H1 (cell line): ENCODE results near the gene GCAT. TPM values are rescaled to one million over a fixed set of nuclear protein-coding genes. Genes with fewer than 3 reads are reported as not detected.
A peak's percentile ranks its signal among the peaks of the same experiment; 100 is the strongest.

Experiments
- EGR1 ChIP-seq: IDR thresholded peaks from 2 replicates; pipeline ENCODE4 v1.6.1; 2011; ENCODE audit warnings: low read depth, low read length, borderline replicate concordance
- RAD21 ChIP-seq, 2 experiments: IDR thresholded peaks in 1 of 2; conservative IDR thresholded peaks in 1 of 2; 2 replicates each; pipeline ENCODE4 v1.6.1; 2011; ENCODE audit warnings: low read depth in 2 of 2, low read length in 2 of 2, improper control_type of control experiment in 1 of 2, inconsistent platforms in 1 of 2, mild to moderate bottlenecking in 1 of 2, moderate library complexity in 1 of 2
- polyA plus RNA-seq, 7 experiments: library from polyadenylated mRNA; depleted of rRNA in 3 of 7; stranded (reverse) in 5 of 7; unstranded in 2 of 7; fragments of >200 nt in 5 of 7; fragments of 200-250 nt in 2 of 7; gene quantifications; 1 replicate in 5 of 7; 2 replicates in 1 of 7; 4 replicates in 1 of 7; pipeline versions ENCODE4 v1.2.1 to v1.2.3, GENCODE V29; 2011 to 2013; ENCODE audit warnings: missing spikeins in 2 of 7, mixed read lengths in 2 of 7
- total RNA-seq: library from RNA; stranded (reverse); fragmentation: NEBNext Ultra II Directional; extraction: Animal tissue kit (Norgen Biotek cat#: 25700); gene quantifications from 2 replicates; pipeline ENCODE4 v1.2.1, GENCODE V29; 2021

Gene GCAT
- total and polyA plus RNA-seq, 2 of the 8 experiments (the other 6 are each of a cell fraction or from before 2014, with no cell fraction given), result 24.3 to 47.5 TPM

DNA sequence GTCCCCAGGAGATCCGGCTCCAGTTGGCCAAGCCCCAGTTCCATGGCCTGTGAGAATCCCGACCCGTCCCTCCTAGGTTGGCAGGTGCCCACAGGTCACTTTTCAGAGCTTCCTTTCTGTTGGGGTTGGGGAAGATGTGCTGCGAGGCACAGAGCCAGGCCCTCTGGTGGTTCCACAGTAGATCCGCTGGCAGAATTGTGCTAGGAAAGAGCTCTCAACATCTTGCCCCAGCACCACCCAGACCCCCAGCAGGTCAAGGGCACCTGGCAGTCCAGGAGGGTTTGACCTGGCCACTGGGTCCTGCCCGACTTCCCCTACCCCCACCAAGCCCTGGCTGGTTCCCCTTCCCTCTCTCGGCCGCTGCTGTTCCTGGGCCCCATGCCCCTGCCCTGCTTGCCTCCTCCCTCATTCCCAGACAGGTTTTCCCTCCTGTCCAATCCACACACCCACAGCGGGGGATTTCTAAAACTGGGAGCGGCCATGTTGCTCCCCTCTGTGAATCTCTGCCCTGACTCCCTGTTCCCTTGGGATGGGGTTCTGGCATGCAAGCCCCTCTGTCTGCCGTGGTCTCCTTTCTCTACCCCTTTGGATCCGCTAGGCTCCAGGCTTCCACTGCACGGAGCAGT, 26.2 kb upstream of the GCAT start (continued):
- peak; percentile 15 to 44; a peak in 2 of 4 replicates for TF ChIP-seq RAD21 (IDR thresholded peaks at IDR 0.05 in 1 of 2, conservative IDR thresholded peaks at IDR 0.05 in 1 of 2; ENCODE audit: low read depth in 2 of 2, low read length in 2 of 2)
- TF ChIP-seq EGR1, result no peak
